K562 (cell line): Measurements from ENCODE around the gene UTS2R. TPM values are rescaled to one million over a fixed set of nuclear protein-coding genes. Genes with fewer than 3 reads are reported as not detected.
A peak's percentile ranks its signal among the peaks of the same experiment; 100 is the strongest.

ENCODE experiments used
- ATAC-seq: fragments of 200-7000 bp; cut with Tn5 transposase; 3 replicates; pipeline ENCODE4 v1.9.1; 2020; ENCODE audit warnings: moderate library complexity
- BruUV-seq: library from RNA; stranded (reverse); fragments of 400-500 nt; replicated peaks from 2 replicates; lab custom pipeline; 2021; lab: Mats Ljungman, UMichigan
- CTCF ChIA-PET: fragments of 300-600 bp; formaldehyde crosslinking; extraction: SDS; loops from one replicate; lab custom pipeline; 2021; ENCODE audit warnings: low intra/inter-chr PET ratio; lab: Yijun Ruan, JAX
- POLR2A ChIA-PET: fragments of 300-600, 350-650 bp; sonication (Branson Sonifier 250); formaldehyde crosslinking; extraction: SDS; loops from one replicate; lab custom pipeline; 2021; ENCODE audit warnings: antibody characterized with exemption, inconsistent platforms; lab: Yijun Ruan, JAX
- DNase-seq, 4 experiments: peaks; one replicate each; pipeline versions ENCODE4 v3.0.0 to v3.0.0-alpha.2; 2011 to 2018; ENCODE audit warnings: low spot score in 3 of 4, mixed read lengths in 3 of 4; ENCODE audit errors: extremely low read depth in 1 of 4
- FAIRE-seq: peaks from 2 replicates; lab custom pipeline; 2011; peaks lifted over from hg19 to GRCh38; lab: Jason Lieb, UNC
- H2AFZ ChIP-seq: 2 replicates; pipeline ENCODE4 v1.6.0; 2011; ENCODE audit warnings: low read depth, low read length, control low read depth, inconsistent platforms
- H3K27ac ChIP-seq: fragments of 200-600 bp; 3 replicates; pipeline ENCODE4 v1.8.0; 2011; ENCODE audit warnings: low read depth, mild to moderate bottlenecking, control low read depth, inconsistent platforms, low read length, moderate library complexity, mixed read lengths; ENCODE audit errors: extremely low read depth
- H3K27me3 ChIP-seq, 2 experiments: fragments of 300-600 bp in 1 of 2; 2 replicates in 1 of 2; 3 replicates in 1 of 2; pipeline versions ENCODE4 v1.6.0 to v1.8.0; 2011; ENCODE audit warnings: inconsistent platforms in 2 of 2, low read length in 2 of 2, mild to moderate bottlenecking in 1 of 2, mixed read lengths in 1 of 2, moderate library complexity in 1 of 2; ENCODE audit not compliant: control insufficient read depth in 2 of 2, insufficient read depth in 2 of 2
- H3K36me3 ChIP-seq: fragments of 300-600 bp; 3 replicates; pipeline ENCODE4 v1.8.0; 2011; ENCODE audit warnings: mild to moderate bottlenecking, low read length, inconsistent platforms; ENCODE audit not compliant: control insufficient read depth, insufficient read depth
- H3K4me1 ChIP-seq, 2 experiments: fragments of 200-600 bp in 1 of 2; replicated peaks in 1 of 2; 2 replicates in 1 of 2; 3 replicates in 1 of 2; pipeline versions ENCODE4 v1.5.1 to v1.8.0; 2011; ENCODE audit warnings: inconsistent platforms in 2 of 2, low read length in 2 of 2, mild to moderate bottlenecking in 1 of 2, mixed read lengths in 1 of 2, moderate library complexity in 1 of 2; ENCODE audit not compliant: control insufficient read depth in 2 of 2, insufficient read depth in 2 of 2
- H3K4me2 ChIP-seq: 2 replicates; pipeline ENCODE4 v1.6.1; 2011; ENCODE audit warnings: low read length, control low read depth, inconsistent platforms, mixed read lengths; ENCODE audit not compliant: insufficient read depth
- H3K4me3 ChIP-seq: fragments of 200-600 bp; sonication (generic), shearing (Covaris generic); 2 replicates; pipeline ENCODE4 v1.5.1; 2016; ENCODE audit warnings: control low read depth, inconsistent platforms
- H3K79me2 ChIP-seq: fragments of 200-600 bp; 3 replicates; pipeline ENCODE4 v1.8.0; 2011; ENCODE audit warnings: low read length, inconsistent platforms; ENCODE audit not compliant: control insufficient read depth, insufficient read depth
- H3K9ac ChIP-seq, 2 experiments: 2 replicates each; pipeline versions ENCODE4 v1.6.0 to v1.6.1; 2011; ENCODE audit warnings: low read depth in 2 of 2, low read length in 2 of 2, control low read depth in 1 of 2, inconsistent platforms in 1 of 2, mild to moderate bottlenecking in 1 of 2, mixed read lengths in 1 of 2; ENCODE audit not compliant: insufficient read depth in 1 of 2
- H3K9me1 ChIP-seq: one replicate; pipeline ENCODE4 v1.6.0; 2011; ENCODE audit warnings: inconsistent platforms, mild to moderate bottlenecking, low read length, moderate library complexity; ENCODE audit not compliant: control insufficient read depth, insufficient read depth
- H3K9me3 ChIP-seq: replicated peaks from 2 replicates; pipeline ENCODE4 v1.5.1; 2011; ENCODE audit warnings: low read depth, low read length, inconsistent platforms; ENCODE audit not compliant: control insufficient read depth, insufficient read depth
- H4K20me1 ChIP-seq: replicated peaks from 2 replicates; pipeline ENCODE4 v1.6.1; 2011; ENCODE audit warnings: low read length, inconsistent platforms, mixed read lengths; ENCODE audit not compliant: control insufficient read depth, insufficient read depth
- ATF1 ChIP-seq, 2 experiments: fragments of 450-650 bp in 1 of 2; IDR thresholded peaks; 2 replicates each; pipeline ENCODE4 v1.6.1; 2016; ENCODE audit warnings: missing compliant biosample characterization in 1 of 2, missing genetic modification characterization in 1 of 2
- CBFB ChIP-seq: sonication (generic); formaldehyde crosslinking; IDR thresholded peaks from 2 replicates; pipeline ENCODE4 v1.4.0; 2020; ENCODE audit warnings: mild to moderate bottlenecking, missing genetic modification reagents
- HDAC3 ChIP-seq: fragments of 450-650 bp; IDR thresholded peaks from 2 replicates; pipeline ENCODE4 v1.6.1; 2018; ENCODE audit warnings: borderline replicate concordance, mild to moderate bottlenecking, moderate library complexity; ENCODE audit not compliant: partially characterized antibody
- NEUROD1 ChIP-seq: fragments of 150-350 bp; IDR thresholded peaks from 2 replicates; pipeline ENCODE4 v1.6.1; 2014; ENCODE audit warnings: borderline replicate concordance, low read length, low read depth; ENCODE audit not compliant: partially characterized antibody
- SIRT6 ChIP-seq: IDR thresholded peaks from one replicate; pipeline ENCODE4 v1.6.1; 2012; ENCODE audit warnings: low read depth, mild to moderate bottlenecking, control low read depth, inconsistent platforms, low read length, moderate library complexity
- ZNF639 ChIP-seq, 2 experiments: fragments of 200-800 bp in 1 of 2; sonication (Bioruptor generic) in 1 of 2; sonication (generic) in 1 of 2; formaldehyde crosslinking in 1 of 2; IDR thresholded peaks in 1 of 2; conservative IDR thresholded peaks in 1 of 2; 2 replicates each; pipeline versions ENCODE4 v1.5.0 to v1.6.1; 2016 to 2020; ENCODE audit warnings: missing compliant biosample characterization in 1 of 2, missing genetic modification characterization in 1 of 2, missing genetic modification reagents in 1 of 2
- ZNF785 ChIP-seq: fragments of 250-450 bp; sonication (Bioruptor Pico); IDR thresholded peaks from 2 replicates; pipeline ENCODE4 v1.4.0; 2020; ENCODE audit warnings: mild to moderate bottlenecking
- WGBS: fragments of 100-300 bp; shearing (Covaris generic); methylation state at CpG from one replicate; pipeline ENCODE4 v1.1.6; 2016; ENCODE audit warnings: low coverage, mixed read lengths; ENCODE audit not compliant: insufficient coverage; ENCODE audit errors: missing lambda C conversion rate; 5-methylcytosine and 5-hydroxymethylcytosine counted together
- in situ Hi-C: fragments of 300-500 bp; cut with MboI; formaldehyde crosslinking; loops from 4 replicates; pipeline ENCODE4 v1.15.0; 2018; ENCODE audit warnings: inconsistent platforms, mixed read lengths
- intact Hi-C: fragments of 100-400 bp; cut with micrococcal nuclease; formaldehyde crosslinking; loops from 2 replicates; pipeline ENCODE4 v1.14.2; 2022
- polyA plus RNA-seq, 8 experiments: library from polyadenylated mRNA; depleted of rRNA in 4 of 8; stranded (reverse) in 5 of 8; unstranded in 3 of 8; fragments of >200 nt; fragmentation: Nextera tagmentation in 2 of 8; fragmentation: Illumina TruSeq in 1 of 8; extraction: Ambion mirVana in 2 of 8; extraction: Trizol in 1 of 8; gene quantifications; 2 replicates each; pipeline versions ENCODE4 v1.2.1 to v1.2.3, GENCODE V29; 2011 to 2014; ENCODE audit warnings: inconsistent platforms in 1 of 8, missing spikeins in 1 of 8
- total RNA-seq, 7 experiments: library from RNA; depleted of rRNA in 6 of 7; stranded (reverse); fragments of >200 nt in 6 of 7; fragmentation: Illumina TruSeq in 2 of 7; extraction: Trizol in 2 of 7; gene quantifications; 2 replicates each; pipeline versions ENCODE4 v1.2.1 to v1.2.3, GENCODE V29; 2011 to 2021; ENCODE audit warnings: low replicate concordance in 1 of 7
- TF ChIP-seq, protein P1 (sequence below): sonication (generic); formaldehyde crosslinking; IDR thresholded peaks from 2 replicates; pipeline ENCODE4 v1.8.0; 2022; ENCODE audit warnings: missing genetic modification reagents, mild to moderate bottlenecking, moderate library complexity, borderline replicate concordance

Gene UTS2R
- total and polyA plus RNA-seq, 9 of the 15 experiments (the other 6 are each of a cell fraction or from before 2014, with no cell fraction given), result 0.22 TPM; not detected in 8

GRCh38 chr17:82323514-82324234 is 47.9 kb upstream of the UTS2R start (continued):
- TF ChIP-seq NEUROD1, result no peak

GRCh38 chr17:82324566-82325285 is 46.8 kb upstream of the UTS2R start:
- BruUV-seq, result no TSS peak
- no peaks in the 10 kb centered on the region for H3K27me3 ChIP-seq
- CTCF ChIA-PET, result no interaction called here
- H3K4me1 ChIP-seq, result peaks cover 51 to 97% of the 10 kb centered on the region in 2 experiments
- FAIRE-seq, result peak; percentile 29
- POLR2A ChIA-PET, result interaction anchor here (0.9 kb wide), 1 partner anchor 33 kb away, joined by 4 read pairs; no protein-coding TSS in a partner anchor
- H3K9me1 ChIP-seq, result no peaks in the 10 kb centered on the region
- intact Hi-C loops (no loop called here), in situ Hi-C loops (no loop called here)
- H4K20me1 ChIP-seq, result no peaks in the 10 kb centered on the region
- H3K27ac ChIP-seq, result peak overlapping the region; percentile 4; the same call in 1 of the 3 replicates
- no peaks in the 10 kb centered on the region for H3K9me3 ChIP-seq
- H3K4me3 ChIP-seq, result no peak overlapping the region
- H3K4me2 ChIP-seq, result no peak overlapping the region; the same call in 1 of the 2 replicates
- DNase-seq, result no peak
- ATAC-seq, result no peak
- peak overlapping the region in 1 of 2 experiments; percentile 84; a peak in 2 of 4 replicates for H3K9ac ChIP-seq
- no peaks in the 10 kb centered on the region for H3K36me3 ChIP-seq
- H2AFZ ChIP-seq, result peak overlapping the region; percentile 56; the same call in 1 of the 2 replicates
- no peaks in the 10 kb centered on the region for H3K79me2 ChIP-seq
- WGBS, result 55% methylated on average over 22 of the region's 25 CpGs
- TF ChIP-seq ATF1 (CRISPR knock-in tag; IDR thresholded peaks at IDR 0.05) (no peak), ATF1 (tag; IDR thresholded peaks at IDR 0.05) (peak; percentile 17; the same call in 1 of the 2 replicates), SIRT6 (no peak), CBFB (CRISPR knock-in tag) (0 out of 2 replicates have a peak, but pooled peaks have one; percentile 31), ZNF639 (CRISPR knock-in tag; conservative IDR thresholded peaks at IDR 0.05 in 1 of 2, IDR thresholded peaks at IDR 0.05 in 1 of 2) (no peak), ZNF785 (no peak), HDAC3 (no peak)
- TF ChIP-seq, protein P1, sequence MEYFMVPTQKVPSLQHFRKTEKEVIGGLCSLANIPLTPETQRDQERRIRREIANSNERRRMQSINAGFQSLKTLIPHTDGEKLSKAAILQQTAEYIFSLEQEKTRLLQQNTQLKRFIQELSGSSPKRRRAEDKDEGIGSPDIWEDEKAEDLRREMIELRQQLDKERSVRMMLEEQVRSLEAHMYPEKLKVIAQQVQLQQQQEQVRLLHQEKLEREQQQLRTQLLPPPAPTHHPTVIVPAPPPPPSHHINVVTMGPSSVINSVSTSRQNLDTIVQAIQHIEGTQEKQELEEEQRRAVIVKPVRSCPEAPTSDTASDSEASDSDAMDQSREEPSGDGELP (CRISPR knock-in tag), result no peak
